Fibroblast of pulmonary artery (primary cell): ENCODE data around the gene MAFB.

ENCODE experiments used
- DNase-seq: peaks from one replicate; pipeline ENCODE4 v3.0.0-alpha.2; 2010; ENCODE audit warnings: low read depth
- H3K4me3 ChIP-seq: replicated peaks from 2 replicates; pipeline ENCODE4 v1.5.1; 2011; ENCODE audit warnings: low read depth, mild to moderate bottlenecking, control low read depth, low read length, moderate library complexity
- TF ChIP-seq, protein P1 (sequence below): IDR thresholded peaks from 2 replicates; pipeline ENCODE4 v1.5.1; 2011; ENCODE audit warnings: mild to moderate bottlenecking, control low read depth, low read length, inconsistent platforms; ENCODE audit errors: missing control alignments

MAFB gene

DNA sequence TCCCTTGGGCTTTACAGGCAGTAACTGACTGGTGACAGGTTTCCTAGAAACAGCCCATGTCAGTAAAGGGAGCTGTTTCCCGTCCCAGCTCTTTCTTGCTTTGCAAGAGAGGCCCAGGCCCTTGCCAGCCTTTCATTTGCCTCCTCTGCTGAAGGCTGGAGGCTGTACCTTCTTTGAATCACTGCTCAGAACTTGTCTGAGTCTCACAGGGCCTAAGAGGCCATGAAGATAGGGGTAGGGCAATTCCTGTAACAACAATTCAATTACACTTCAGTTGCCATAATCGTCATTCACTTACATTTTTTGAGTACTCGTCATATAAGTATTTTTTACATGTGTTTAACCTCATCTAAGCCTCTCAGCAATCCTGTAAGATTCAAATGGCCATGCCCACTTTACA is 25.9 kb upstream of the MAFB start:
- no peak overlapping the region for H3K4me3 ChIP-seq
- no peak for DNase-seq
- TF ChIP-seq, protein P1, sequence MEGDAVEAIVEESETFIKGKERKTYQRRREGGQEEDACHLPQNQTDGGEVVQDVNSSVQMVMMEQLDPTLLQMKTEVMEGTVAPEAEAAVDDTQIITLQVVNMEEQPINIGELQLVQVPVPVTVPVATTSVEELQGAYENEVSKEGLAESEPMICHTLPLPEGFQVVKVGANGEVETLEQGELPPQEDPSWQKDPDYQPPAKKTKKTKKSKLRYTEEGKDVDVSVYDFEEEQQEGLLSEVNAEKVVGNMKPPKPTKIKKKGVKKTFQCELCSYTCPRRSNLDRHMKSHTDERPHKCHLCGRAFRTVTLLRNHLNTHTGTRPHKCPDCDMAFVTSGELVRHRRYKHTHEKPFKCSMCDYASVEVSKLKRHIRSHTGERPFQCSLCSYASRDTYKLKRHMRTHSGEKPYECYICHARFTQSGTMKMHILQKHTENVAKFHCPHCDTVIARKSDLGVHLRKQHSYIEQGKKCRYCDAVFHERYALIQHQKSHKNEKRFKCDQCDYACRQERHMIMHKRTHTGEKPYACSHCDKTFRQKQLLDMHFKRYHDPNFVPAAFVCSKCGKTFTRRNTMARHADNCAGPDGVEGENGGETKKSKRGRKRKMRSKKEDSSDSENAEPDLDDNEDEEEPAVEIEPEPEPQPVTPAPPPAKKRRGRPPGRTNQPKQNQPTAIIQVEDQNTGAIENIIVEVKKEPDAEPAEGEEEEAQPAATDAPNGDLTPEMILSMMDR, result no peak

DNA sequence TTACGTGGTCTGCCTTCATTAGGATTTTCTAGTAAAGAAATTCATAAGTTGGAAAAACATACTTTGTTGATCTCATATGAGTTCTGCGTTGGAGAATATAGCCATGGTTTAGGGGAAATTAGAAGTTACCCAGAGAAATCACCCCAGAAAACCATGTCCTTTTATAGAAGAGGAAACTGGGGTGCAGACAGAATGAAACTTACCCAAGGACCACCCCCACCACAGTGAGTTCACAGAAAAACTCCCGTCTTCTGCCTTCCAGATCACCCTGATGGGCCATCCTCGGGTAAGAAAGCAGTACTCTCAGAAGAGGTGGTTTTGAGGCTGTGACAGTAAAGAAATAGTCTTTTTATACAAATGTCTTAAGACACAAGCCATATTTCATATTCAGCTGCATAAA is 25.1 kb upstream of the MAFB start:
- no peak for DNase-seq
- no peak overlapping the region for H3K4me3 ChIP-seq
- TF ChIP-seq, protein P1, result no peak

DNA sequence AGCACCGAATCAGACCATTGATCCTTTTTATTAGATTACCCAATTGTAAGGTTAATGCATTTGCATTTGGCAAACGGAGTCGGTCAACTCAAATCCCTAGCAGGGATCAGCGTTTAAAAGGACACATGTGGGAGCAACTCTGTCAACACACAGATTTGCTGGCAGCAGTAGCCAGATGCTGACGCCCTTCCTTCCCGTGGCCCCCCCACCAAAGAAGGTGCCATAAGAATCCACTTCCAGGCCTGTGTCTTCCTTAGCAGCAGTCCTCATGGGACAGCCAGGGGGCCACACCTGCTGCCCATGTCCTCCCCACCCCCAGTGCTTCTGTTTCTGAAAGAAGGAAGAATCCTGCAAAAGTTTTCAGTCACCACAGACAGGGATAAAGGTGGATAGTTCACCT is 24.5 kb upstream of the MAFB start:
- TF ChIP-seq, protein P1, result no peak
- no peak overlapping the region for H3K4me3 ChIP-seq
- DNase-seq, result no peak

DNA sequence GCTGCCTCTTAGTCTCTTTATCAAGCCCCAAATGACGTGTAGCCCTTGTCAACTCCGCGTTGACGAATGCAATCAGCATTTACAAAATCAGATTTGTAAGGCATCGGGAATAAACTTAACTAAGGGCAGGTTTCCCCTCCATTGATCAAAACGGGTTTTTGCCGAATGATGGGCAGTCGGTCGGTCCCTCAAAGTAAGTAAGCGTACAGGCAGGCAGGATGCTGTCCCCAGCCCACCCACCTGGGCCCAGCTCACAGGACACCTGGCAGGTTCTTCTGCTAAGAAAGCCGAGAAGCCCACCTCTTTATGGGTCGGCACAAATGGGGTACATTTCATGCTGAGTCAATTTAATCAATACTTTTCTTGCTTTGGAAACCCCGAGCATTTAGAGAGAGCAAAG is 22.0 kb upstream of the MAFB start:
- no peak for DNase-seq
- H3K4me3 ChIP-seq, result no peak overlapping the region
- TF ChIP-seq, protein P1, result no peak

DNA sequence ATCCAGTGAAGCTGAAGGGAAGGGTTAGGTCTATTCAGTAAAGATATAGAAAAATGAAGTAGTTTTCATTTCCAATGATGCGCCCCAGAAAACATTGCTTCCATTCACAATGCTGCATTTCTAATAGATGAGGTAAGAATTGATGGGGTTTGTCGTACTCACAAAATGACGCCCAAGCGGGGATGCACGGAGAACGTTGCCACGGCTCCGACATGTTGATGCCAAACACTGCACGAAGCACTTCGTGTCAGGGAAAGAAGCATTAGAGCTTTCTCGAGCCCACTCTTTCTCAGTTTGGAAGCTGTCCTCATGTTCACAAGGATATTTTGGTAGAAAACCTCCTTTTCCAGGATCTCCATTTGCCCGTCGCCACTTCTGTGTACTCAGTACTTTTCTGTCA is 21.6 kb upstream of the MAFB start:
- H3K4me3 ChIP-seq, result no peak overlapping the region
- peak; percentile 26 for DNase-seq
- TF ChIP-seq, protein P1, result no peak

DNA sequence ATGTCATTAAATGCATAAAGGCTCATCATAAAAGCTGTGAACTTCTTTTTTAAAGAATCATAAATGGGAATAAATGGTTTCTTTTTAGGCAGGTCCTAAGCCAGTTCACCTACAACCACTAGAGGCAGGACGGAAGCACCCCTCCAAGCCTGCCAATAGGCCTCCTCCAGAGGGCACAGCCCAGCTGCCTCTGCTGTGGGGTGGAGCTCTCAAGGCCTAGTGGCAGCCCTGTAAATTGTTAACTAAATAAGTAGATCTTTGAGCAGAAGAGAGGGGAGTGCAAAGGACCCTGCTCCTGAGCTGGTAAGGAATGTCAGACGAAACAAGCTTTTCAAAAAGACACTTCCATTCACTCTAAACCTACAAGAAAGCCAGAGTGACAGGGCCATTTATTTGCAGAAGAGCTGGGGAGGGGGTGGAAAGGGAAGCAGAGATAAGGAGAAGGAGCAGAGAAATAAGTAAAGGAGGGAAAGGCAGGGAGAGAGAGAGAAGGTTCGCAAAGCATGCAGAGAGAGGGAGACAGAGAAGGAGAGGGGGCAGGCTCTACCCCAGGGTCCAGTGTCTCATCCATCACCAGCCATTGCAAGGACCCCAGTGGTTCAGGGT is 18.0 kb upstream of the MAFB start:
- no peak for DNase-seq
- H3K4me3 ChIP-seq, result no peak overlapping the region
- TF ChIP-seq, protein P1, result no peak

DNA sequence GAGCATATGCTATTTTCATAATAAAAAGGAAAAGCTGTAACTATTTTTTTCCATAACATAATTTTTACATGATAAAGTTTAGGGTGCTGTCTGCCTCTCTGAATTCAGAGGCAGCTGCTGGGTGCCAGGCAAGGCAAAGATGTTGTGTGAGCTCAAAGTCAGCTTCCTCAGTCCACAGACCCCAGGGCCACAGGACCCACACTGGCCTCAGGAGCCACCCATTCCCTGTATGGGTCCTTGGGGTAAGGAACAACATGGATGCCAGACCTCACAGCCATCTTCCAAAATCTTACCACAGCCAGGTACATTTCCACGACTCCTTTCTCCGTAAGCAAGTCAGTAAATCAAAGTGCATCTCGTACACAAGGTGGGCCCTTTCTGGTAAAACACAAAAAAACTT is 16.4 kb upstream of the MAFB start:
- TF ChIP-seq, protein P1, result no peak
- H3K4me3 ChIP-seq, result no peak overlapping the region
- DNase-seq, result no peak
